Nephron progenitor cell (in vitro differentiated cells): ENCODE data around the gene NR2C1.
"Not testable (repeated sequence)": the region's sequence is repeated elsewhere in the genome, so short reads cannot be mapped to it uniquely, and the experiment has no call there.

Source experiments
- DNase-seq: peaks from one replicate; pipeline ENCODE4 v3.0.0; 2021
- H3K27ac Mint-ChIP-seq: 2 replicates; pipeline ENCODE4 v1.8.0; 2021; ENCODE audit warnings: mild to moderate bottlenecking, moderate library complexity, mixed read lengths
- H3K27me3 Mint-ChIP-seq: 2 replicates; pipeline ENCODE4 v1.8.0; 2021; ENCODE audit warnings: mild to moderate bottlenecking, low read depth, mixed read lengths; ENCODE audit not compliant: poor library complexity
- H3K36me3 Mint-ChIP-seq: 2 replicates; pipeline ENCODE4 v1.8.0; 2021; ENCODE audit warnings: low read depth, mixed read lengths
- H3K4me1 Mint-ChIP-seq: 2 replicates; pipeline ENCODE4 v1.8.0; 2021; ENCODE audit warnings: mixed read lengths
- H3K4me3 Mint-ChIP-seq: 2 replicates; pipeline ENCODE4 v1.8.0; 2021; ENCODE audit warnings: mild to moderate bottlenecking, moderate library complexity, mixed read lengths
- H3K9me3 Mint-ChIP-seq: 2 replicates; pipeline ENCODE4 v1.8.0; 2021; ENCODE audit warnings: mild to moderate bottlenecking, moderate library complexity, mixed read lengths
- CTCF ChIP-seq: fragments of 200-600 bp; sonication (generic); IDR thresholded peaks from 2 replicates; pipeline ENCODE4 v1.5.0; 2021; ENCODE audit warnings: antibody characterized with exemption

The NR2C1 gene

GRCh38 chr12:94987076-94987669 is 86.2 kb downstream of the NR2C1 start:
- Mint-ChIP-seq H3K27ac (no peak overlapping the region), H3K9me3 (no peaks in the 10 kb centered on the region), H3K4me3 (no peak overlapping the region), H3K36me3 (peaks cover 36% of the 10 kb centered on the region), H3K27me3 (no peaks in the 10 kb centered on the region), H3K4me1 (peaks cover 9% of the 10 kb centered on the region)
- DNase-seq, result no peak
- TF ChIP-seq CTCF, result no peak

GRCh38 chr12:94985099-94985498 is 88.3 kb downstream of the NR2C1 start:
- not testable (repeated sequence) for DNase-seq, H3K27me3 Mint-ChIP-seq, H3K4me1 Mint-ChIP-seq, H3K4me3 Mint-ChIP-seq, H3K9me3 Mint-ChIP-seq, H3K27ac Mint-ChIP-seq
- H3K36me3 Mint-ChIP-seq, result peaks cover 29% of the 10 kb centered on the region

GRCh38 chr12:94983321-94983720 is 90.1 kb downstream of the NR2C1 start:
- no peak overlapping the region for H3K4me3 Mint-ChIP-seq
- H3K27me3 Mint-ChIP-seq, result no peaks in the 10 kb centered on the region
- no peaks in the 10 kb centered on the region for H3K9me3 Mint-ChIP-seq
- H3K4me1 Mint-ChIP-seq, result peaks cover 9% of the 10 kb centered on the region
- peak overlapping the region; percentile 82 for H3K27ac Mint-ChIP-seq
- no peak for TF ChIP-seq CTCF
- no peak for DNase-seq
- peaks cover 17% of the 10 kb centered on the region for H3K36me3 Mint-ChIP-seq

- Mint-ChIP-seq H3K36me3 (peaks cover 10% of the 10 kb centered on the region), H3K27ac (peak overlapping the region; percentile 40), H3K27me3 (no peaks in the 10 kb centered on the region), H3K9me3 (no peaks in the 10 kb centered on the region), H3K4me1 (peaks cover 9% of the 10 kb centered on the region), H3K4me3 (no peak overlapping the region)
- TF ChIP-seq CTCF, result no peak
- DNase-seq, result no peak
Measured at GRCh38 chr12:94982456-94982855, 91.0 kb downstream of the NR2C1 start.

GRCh38 chr12:94980577-94980976 is 92.8 kb downstream of the NR2C1 start:
- H3K36me3 Mint-ChIP-seq, result peaks cover 13% of the 10 kb centered on the region
- peaks cover 9% of the 10 kb centered on the region for H3K4me1 Mint-ChIP-seq
- TF ChIP-seq CTCF, result peak; percentile 10
- no peak overlapping the region for H3K27ac Mint-ChIP-seq
- no peak for DNase-seq
- no peaks in the 10 kb centered on the region for H3K9me3 Mint-ChIP-seq
- H3K4me3 Mint-ChIP-seq, result no peak overlapping the region
- no peaks in the 10 kb centered on the region for H3K27me3 Mint-ChIP-seq

GRCh38 chr12:94979941-94980340 is 93.5 kb downstream of the NR2C1 start:
- no peak for DNase-seq
- TF ChIP-seq CTCF, result no peak
- peak overlapping the region; percentile 12 for H3K27ac Mint-ChIP-seq
- H3K4me3 Mint-ChIP-seq, result no peak overlapping the region
- no peaks in the 10 kb centered on the region for H3K9me3 Mint-ChIP-seq
- peaks cover 9% of the 10 kb centered on the region for H3K4me1 Mint-ChIP-seq
- peaks cover 20% of the 10 kb centered on the region for H3K36me3 Mint-ChIP-seq
- H3K27me3 Mint-ChIP-seq, result no peaks in the 10 kb centered on the region
